ENCODE results near the gene CCDC85A. TPM values are rescaled to one million over a fixed set of nuclear protein-coding genes. Genes with fewer than 3 reads are reported as not detected.

Gene CCDC85A
- total and polyA plus RNA-seq, 8 donors: 0.20 to 0.62 (median 0.31) TPM

DNA sequence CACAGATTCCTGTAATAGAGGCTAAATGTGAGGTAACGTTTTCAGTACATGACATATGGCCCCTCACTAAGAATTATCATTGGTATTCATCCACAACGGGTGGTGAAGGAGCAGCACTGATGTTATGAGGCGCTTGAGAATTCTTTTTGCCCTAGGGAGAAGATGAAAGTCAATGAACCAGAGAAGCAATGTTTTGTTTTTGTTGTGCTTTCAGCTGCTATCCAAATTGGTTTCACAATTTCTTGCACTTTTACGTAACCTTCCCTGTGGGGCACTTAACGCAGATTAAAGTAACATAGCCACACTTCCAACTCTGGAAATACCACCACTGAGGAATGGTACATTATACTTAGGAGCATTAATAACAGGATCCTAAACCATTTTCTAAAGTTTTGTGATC, 13.3 kb upstream of the CCDC85A start:
- no peak for DNase-seq
- ATAC-seq: no peak
- Histone ChIP-seq H3K4me1 (no peaks in the 10 kb centered on the region), H3K27ac (no peak overlapping the region), H3K9me3 (no peaks in the 10 kb centered on the region), H3K27me3 (no peaks in the 10 kb centered on the region), H3K4me3 (no peak overlapping the region), H3K36me3 (no peaks in the 10 kb centered on the region)
- no peak for FAIRE-seq
- TF ChIP-seq, protein P1, sequence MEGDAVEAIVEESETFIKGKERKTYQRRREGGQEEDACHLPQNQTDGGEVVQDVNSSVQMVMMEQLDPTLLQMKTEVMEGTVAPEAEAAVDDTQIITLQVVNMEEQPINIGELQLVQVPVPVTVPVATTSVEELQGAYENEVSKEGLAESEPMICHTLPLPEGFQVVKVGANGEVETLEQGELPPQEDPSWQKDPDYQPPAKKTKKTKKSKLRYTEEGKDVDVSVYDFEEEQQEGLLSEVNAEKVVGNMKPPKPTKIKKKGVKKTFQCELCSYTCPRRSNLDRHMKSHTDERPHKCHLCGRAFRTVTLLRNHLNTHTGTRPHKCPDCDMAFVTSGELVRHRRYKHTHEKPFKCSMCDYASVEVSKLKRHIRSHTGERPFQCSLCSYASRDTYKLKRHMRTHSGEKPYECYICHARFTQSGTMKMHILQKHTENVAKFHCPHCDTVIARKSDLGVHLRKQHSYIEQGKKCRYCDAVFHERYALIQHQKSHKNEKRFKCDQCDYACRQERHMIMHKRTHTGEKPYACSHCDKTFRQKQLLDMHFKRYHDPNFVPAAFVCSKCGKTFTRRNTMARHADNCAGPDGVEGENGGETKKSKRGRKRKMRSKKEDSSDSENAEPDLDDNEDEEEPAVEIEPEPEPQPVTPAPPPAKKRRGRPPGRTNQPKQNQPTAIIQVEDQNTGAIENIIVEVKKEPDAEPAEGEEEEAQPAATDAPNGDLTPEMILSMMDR (IDR thresholded peaks at IDR 0.05): no peak
- 64 to 69% methylated on average over 5 of the region's 5 CpGs for WGBS, 2 donors
- intact Hi-C loops (cut with DNase I): no loop called here

DNA sequence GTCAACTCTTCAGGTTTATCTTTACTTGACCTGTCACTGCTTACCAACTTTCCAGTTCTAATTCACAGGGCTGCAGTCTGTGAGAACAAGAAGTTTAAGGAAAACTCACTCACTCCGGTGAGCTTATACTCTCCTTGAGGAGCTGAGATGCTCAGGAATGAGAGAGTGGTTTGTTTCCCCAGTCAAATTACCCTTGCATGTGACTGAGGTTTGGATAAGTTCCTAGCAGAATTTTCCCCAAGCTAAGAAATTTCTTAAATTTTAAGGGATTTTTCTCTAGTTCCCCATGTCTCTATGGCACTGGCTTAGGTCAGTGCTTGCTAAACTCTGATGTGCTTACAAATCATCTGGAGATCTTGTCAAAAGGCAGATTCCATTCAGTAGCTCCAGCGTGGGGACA, 12.8 kb upstream of the CCDC85A start:
- Histone ChIP-seq H3K27ac (no peak overlapping the region), H3K36me3 (no peaks in the 10 kb centered on the region), H3K4me1 (no peaks in the 10 kb centered on the region), H3K27me3 (no peaks in the 10 kb centered on the region), H3K9me3 (no peaks in the 10 kb centered on the region), H3K4me3 (no peak overlapping the region)
- intact Hi-C loops (cut with DNase I): no loop called here
- TF ChIP-seq, protein P1 (IDR thresholded peaks at IDR 0.05): no peak
- DNase-seq: no peak
- WGBS, 2 donors: 43 to 47% methylated on average over 2 of the region's 2 CpGs
- no peak for FAIRE-seq
- ATAC-seq: no peak

DNA sequence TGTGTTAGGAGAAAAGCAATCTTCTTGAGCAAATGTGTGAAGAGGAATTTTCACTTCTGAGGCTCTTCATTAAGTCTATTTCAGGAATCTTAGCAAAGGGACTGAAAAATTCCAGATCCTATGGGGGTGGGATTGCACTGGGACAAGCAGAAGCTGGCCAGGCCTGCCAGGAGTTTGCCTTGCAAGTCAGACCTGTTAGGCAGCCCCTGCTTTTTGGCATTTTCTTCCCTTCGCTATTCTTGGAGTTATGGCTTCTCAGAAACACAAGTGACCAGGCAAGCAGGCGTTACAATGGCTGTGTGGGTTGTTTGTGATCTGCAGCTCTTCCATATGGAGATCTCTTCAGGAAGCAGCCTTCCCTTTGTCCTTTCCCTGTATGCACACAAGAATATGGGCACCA, 8.0 kb upstream of the CCDC85A start:
- Histone ChIP-seq H3K4me3 (no peak overlapping the region), H3K27ac (no peak overlapping the region), H3K27me3 (no peaks in the 10 kb centered on the region), H3K9me3 (no peaks in the 10 kb centered on the region), H3K36me3 (no peaks in the 10 kb centered on the region), H3K4me1 (no peaks in the 10 kb centered on the region)
- TF ChIP-seq, protein P1 (IDR thresholded peaks at IDR 0.05): no peak
- WGBS, 2 donors: 56 to 68% methylated on average over 2 of the region's 2 CpGs
- FAIRE-seq (no peak), DNase-seq (no peak), ATAC-seq (no peak)
- intact Hi-C loops (cut with DNase I): no loop called here

DNA sequence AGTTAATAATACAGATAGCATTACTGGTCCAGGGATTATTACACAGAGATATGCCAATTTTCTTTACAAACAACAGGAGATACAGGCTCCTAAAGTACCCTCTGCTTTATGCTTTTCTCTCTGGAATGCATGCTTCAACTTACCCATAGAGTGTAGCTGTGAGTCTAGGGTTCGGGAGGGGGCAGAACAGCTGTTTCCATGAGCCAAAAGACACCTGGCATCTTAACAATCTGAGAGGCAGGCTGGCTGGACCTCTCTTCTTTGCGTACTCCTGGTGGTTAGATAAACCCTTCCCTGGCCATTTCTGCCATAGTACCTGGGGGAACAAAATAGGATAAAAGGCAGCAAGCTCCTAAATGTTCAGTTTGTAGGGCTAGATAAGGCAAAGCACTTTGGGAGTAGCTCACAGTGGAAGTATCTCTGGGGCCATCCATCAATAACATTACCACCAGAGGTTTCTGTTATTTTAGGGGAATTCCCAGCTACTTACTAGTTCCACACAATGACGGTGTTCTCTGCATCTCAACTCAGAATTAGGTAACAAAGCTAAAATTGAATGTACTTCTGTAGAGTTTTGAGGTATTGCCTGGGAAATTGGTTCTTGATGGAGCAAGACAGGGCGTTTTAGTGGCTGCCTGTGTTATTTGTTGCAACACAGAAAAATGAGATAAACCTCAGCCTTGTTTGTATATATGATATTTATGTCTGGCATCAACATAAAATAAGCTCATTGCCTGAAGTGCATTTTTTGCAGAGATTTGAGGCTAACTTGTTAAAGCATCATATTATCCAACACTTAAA, 6.2 kb upstream of the CCDC85A start:
- H3K9me3 ChIP-seq: no peaks in the 10 kb centered on the region
- no peak for ATAC-seq
- no peak for FAIRE-seq
- TF ChIP-seq, protein P1 (IDR thresholded peaks at IDR 0.05): no peak
- no peak overlapping the region for H3K27ac ChIP-seq
- intact Hi-C loops (cut with DNase I): no loop called here
- H3K4me3 ChIP-seq: no peak overlapping the region
- H3K4me1 ChIP-seq: no peaks in the 10 kb centered on the region
- no peak for DNase-seq
- WGBS, 2 donors: 40 to 46% methylated on average over 4 of the region's 4 CpGs
- H3K27me3 ChIP-seq: no peaks in the 10 kb centered on the region
- no peaks in the 10 kb centered on the region for H3K36me3 ChIP-seq

DNA sequence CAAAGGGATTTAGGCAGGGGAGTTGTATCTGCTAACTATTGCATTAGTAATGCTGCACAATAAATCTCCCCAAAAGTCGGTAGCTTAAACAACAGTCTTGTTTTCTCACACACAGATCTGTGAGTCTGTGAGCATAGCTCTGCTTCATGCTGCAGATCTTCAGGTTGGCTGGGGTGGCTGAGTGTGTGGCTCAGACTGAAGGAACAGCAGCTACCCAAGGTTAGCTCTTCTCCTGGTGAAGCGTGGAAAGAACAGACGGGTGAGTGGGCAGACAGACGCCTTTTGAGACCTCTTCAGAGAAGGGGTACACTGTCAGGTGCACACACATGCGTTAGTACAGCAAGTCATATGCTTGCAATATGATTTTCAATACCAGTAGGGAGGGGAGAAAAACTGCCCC, 3.9 kb upstream of the CCDC85A start:
- 58 to 70% methylated on average over 5 of the region's 5 CpGs for WGBS, 2 donors
- Histone ChIP-seq H3K27me3 (no peaks in the 10 kb centered on the region), H3K9me3 (no peaks in the 10 kb centered on the region), H3K36me3 (no peaks in the 10 kb centered on the region), H3K27ac (no peak overlapping the region), H3K4me3 (no peak overlapping the region), H3K4me1 (no peaks in the 10 kb centered on the region)
- ATAC-seq (no peak), DNase-seq (no peak), FAIRE-seq (no peak)
- TF ChIP-seq, protein P1 (IDR thresholded peaks at IDR 0.05): no peak
- intact Hi-C loops (cut with DNase I): loop anchor here in 2 of 3 donors (5.0 to 10.0 kb wide), 2 partner anchors 572 to 575 kb away; no protein-coding TSS in a partner anchor
